Uterus (tissue), 4 donors: Measurements from ENCODE around the gene RUFY2. TPM values are rescaled to one million over a fixed set of nuclear protein-coding genes. Genes with fewer than 3 reads are reported as not detected.
A peak's percentile ranks its signal among the peaks of the same experiment; 100 is the strongest.

Experiments used
- DNase-seq, 2 donors: peaks; one replicate each; pipeline ENCODE4 v3.0.0-alpha.2; 2019 to 2020
- H3K27ac ChIP-seq, 2 donors: fragments of 200-600 bp; sonication (generic); 1 replicate in 1 of 2; 2 replicates in 1 of 2; pipeline ENCODE4 v1.5.1; 2016 to 2018
- H3K27me3 ChIP-seq, 2 donors: fragments of 200-600 bp; sonication (generic); one replicate each; pipeline ENCODE4 v1.5.1; 2018 to 2019; ENCODE audit warnings: control low read depth in 1 of 2
- H3K36me3 ChIP-seq, 2 donors: fragments of 200-600 bp; sonication (generic); one replicate each; pipeline ENCODE4 v1.5.1; 2019; ENCODE audit warnings: control low read depth in 1 of 2
- H3K4me1 ChIP-seq, 2 donors: fragments of 200-600 bp; sonication (generic); one replicate each; pipeline ENCODE4 v1.5.1; 2018 to 2019; ENCODE audit warnings: control low read depth in 1 of 2
- H3K4me3 ChIP-seq, 2 donors: fragments of 200-600 bp; sonication (generic); 1 replicate in 1 of 2; 2 replicates in 1 of 2; pipeline ENCODE4 v1.5.1; 2018 to 2019; ENCODE audit warnings: mild to moderate bottlenecking in 1 of 2
- H3K9me3 ChIP-seq, 2 donors: fragments of 200-600 bp; sonication (generic); one replicate each; pipeline ENCODE4 v1.5.1; 2019; ENCODE audit warnings: control low read depth in 1 of 2
- CTCF ChIP-seq, 4 experiments: fragments of 200-600 bp in 2 of 4; fragments of 450-650 bp in 2 of 4; sonication (generic) in 2 of 4; IDR thresholded peaks; one replicate each; pipeline ENCODE4 v1.5.1; 2016 to 2019; ENCODE audit warnings: antibody characterized with exemption in 4 of 4, mild to moderate bottlenecking in 2 of 4, moderate library complexity in 1 of 4
- POLR2A ChIP-seq, 2 donors: fragments of 450-650 bp; IDR thresholded peaks; one replicate each; pipeline ENCODE4 v1.6.1; 2016; ENCODE audit warnings: antibody characterized with exemption in 2 of 2, mild to moderate bottlenecking in 1 of 2, moderate library complexity in 1 of 2
- intact Hi-C: fragments of 100-400 bp; cut with DNase I; formaldehyde crosslinking; loops from one replicate; pipeline ENCODE4 v1.15.1; 2023; ENCODE audit warnings: low total_unique reads
- total RNA-seq, 4 donors: library from RNA; depleted of rRNA in 3 of 4; stranded (reverse); fragments of >200 nt in 3 of 4; gene quantifications; one replicate each; pipeline versions ENCODE4 v1.1.0 to v1.2.4, GENCODE V29; 2014 to 2023
- donor health status: DM: yes; HTN: yes; CAD: no.

Gene RUFY2
- total RNA-seq, 4 donors from 2014 or later, result 24.6 to 58.2 (median 42.3) TPM

DNA sequence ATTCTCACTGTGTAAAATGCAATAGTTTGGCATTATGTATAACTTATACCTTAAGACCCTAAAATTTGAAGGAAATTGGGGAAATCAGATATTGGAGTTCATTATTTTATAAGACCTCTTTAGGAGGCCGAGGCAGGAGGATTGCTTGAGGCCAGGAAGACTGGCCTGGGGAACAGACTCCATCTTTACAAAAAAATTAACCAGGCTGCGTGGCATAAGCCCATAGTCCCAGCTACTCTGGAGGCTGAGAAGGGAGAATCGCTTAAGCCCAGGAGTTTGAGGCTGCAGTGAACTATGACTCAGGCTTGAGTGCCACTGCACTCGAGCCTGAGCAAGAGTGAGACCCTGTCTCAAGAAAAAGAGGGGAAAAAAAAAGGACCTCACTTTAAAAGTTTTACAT lies 60.3 kb downstream of the RUFY2 start:
- Histone ChIP-seq H3K27ac (no peak overlapping the region), H3K4me3 (no peak overlapping the region), H3K4me1 (no peaks in the 10 kb centered on the region), H3K27me3 (no peaks in the 10 kb centered on the region), H3K36me3 (no peaks in the 10 kb centered on the region), H3K9me3 (no peaks in the 10 kb centered on the region)
- TF ChIP-seq POLR2A (IDR thresholded peaks at IDR 0.05) (no peak), CTCF (IDR thresholded peaks at IDR 0.05) (no peak)
- intact Hi-C loops, result no loop called here
- no peak for DNase-seq

DNA sequence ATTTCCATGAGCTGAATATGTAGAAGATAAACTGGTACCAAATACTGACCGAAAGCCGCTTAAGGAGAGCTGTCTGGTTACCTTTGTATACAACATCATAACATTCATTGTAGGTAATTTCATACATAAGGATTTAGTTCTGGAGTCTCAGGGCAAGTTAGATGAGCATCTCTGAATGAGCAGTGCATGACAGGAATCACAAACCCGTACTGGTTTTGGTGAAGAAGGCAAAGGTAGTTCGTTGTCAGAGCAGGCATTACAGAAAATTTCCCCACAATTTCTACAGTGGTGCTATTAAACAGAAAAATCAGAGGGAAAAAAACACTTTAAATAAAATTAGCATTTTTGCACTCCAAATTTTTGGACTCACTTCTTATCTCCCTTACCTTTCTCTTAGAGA lies 61.5 kb downstream of the RUFY2 start:
- intact Hi-C loops, result no loop called here
- DNase-seq, result no peak
- Histone ChIP-seq H3K4me3 (no peak overlapping the region), H3K36me3 (no peaks in the 10 kb centered on the region), H3K4me1 (no peaks in the 10 kb centered on the region), H3K27me3 (no peaks in the 10 kb centered on the region), H3K9me3 (no peaks in the 10 kb centered on the region), H3K27ac (no peak overlapping the region)
- TF ChIP-seq POLR2A (IDR thresholded peaks at IDR 0.05) (no peak), CTCF (IDR thresholded peaks at IDR 0.05) (no peak)

DNA sequence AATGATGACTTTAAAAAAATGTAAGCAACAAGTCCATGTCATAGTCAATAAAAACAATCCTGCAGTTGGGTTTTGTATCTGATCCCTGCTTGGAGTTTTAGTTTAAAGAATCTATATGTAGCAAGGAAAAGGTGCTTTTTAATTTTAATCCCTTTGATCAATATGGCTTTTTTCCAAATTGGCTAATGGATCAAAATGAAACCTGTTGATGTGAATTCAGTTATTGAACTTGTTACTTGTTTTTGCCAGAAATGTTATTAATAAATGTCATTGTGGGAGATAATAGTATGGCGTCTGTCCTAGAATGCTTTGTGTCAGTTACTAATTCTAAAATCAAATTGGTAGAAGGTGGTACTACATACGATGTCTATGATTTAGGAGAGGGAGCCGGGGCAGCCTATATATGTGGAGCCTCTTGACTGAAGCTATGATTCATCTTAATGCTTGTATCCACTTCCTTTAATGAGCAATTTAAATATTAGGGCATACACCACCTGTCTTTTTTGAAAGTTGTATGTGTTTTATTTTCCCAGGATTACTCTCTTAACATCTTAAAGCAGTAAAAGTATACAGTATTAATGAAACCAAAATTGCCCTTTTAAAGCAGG lies 64.1 kb downstream of the RUFY2 start:
- Histone ChIP-seq H3K27me3 (no peaks in the 10 kb centered on the region), H3K4me1 (peaks cover 0 to 4% of the 10 kb centered on the region in 2 donors), H3K4me3 (no peak overlapping the region), H3K36me3 (no peaks in the 10 kb centered on the region), H3K27ac (no peak overlapping the region), H3K9me3 (no peaks in the 10 kb centered on the region)
- no peak for TF ChIP-seq POLR2A (IDR thresholded peaks at IDR 0.05)
- TF ChIP-seq CTCF (IDR thresholded peaks at IDR 0.05), result no peak
- no peak for DNase-seq
- intact Hi-C loops, result no loop called here

- Histone ChIP-seq H3K27ac (no peak overlapping the region), H3K4me1 (peaks cover 0 to 4% of the 10 kb centered on the region in 2 donors), H3K4me3 (no peak overlapping the region), H3K9me3 (no peaks in the 10 kb centered on the region), H3K27me3 (no peaks in the 10 kb centered on the region), H3K36me3 (no peaks in the 10 kb centered on the region)
- DNase-seq, result no peak
- intact Hi-C loops, result no loop called here
- no peak for TF ChIP-seq POLR2A (IDR thresholded peaks at IDR 0.05)
- no peak for TF ChIP-seq CTCF (IDR thresholded peaks at IDR 0.05)
Measured at GRCh38 chr10:68340358-68341080, 66.6 kb downstream of the RUFY2 start.

DNA sequence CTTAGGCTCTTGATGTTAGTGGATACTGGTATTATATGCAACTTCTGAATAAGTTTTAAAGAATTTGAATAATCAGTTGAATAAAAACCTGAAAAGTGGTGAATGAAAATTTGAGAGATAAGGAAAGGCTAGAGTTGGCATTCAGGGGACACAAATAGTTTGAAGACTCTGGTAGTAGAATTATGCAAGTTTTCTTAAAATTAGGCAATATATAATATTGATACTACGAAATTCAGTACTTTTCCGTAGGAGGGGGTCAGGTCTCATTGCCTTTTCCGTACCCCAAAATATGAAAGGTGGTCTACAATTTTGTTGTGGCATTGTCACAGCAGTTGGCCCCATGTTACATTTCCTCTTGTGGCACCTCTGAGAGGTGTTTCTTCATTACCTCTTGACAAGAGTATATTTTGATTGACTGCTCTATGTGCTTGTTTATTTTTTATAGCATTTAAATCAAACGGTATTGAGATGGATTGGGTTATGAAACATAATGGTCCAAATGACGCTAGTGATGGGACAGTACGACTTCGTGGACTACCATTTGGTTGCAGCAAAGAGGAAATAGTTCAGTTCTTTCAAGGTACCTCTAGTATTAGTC lies 70.2 kb downstream of the RUFY2 start:
- Histone ChIP-seq H3K27me3 (no peaks in the 10 kb centered on the region), H3K9me3 (no peaks in the 10 kb centered on the region), H3K4me3 (peak overlapping the region in 1 of 2 donors; percentile 1), H3K36me3 (no peaks in the 10 kb centered on the region), H3K4me1 (peaks cover 0 to 4% of the 10 kb centered on the region in 2 donors), H3K27ac (no peak overlapping the region)
- no peak for TF ChIP-seq POLR2A (IDR thresholded peaks at IDR 0.05)
- no peak for TF ChIP-seq CTCF (IDR thresholded peaks at IDR 0.05)
- DNase-seq, result no peak
- intact Hi-C loops, result no loop called here
